Stimulated activated CD8-positive, alpha-beta memory T cell treated with anti-CD3 and anti-CD28 coated beads, Interleukin-15, amount 100 ng/mL, for 1 hour (primary cell): Measurements from ENCODE around the gene WWOX.

ENCODE experiments used
- DNase-seq: peaks from one replicate; pipeline ENCODE4 v3.0.0-alpha.2; 2020; ENCODE audit warnings: low read depth

The WWOX gene

GRCh38 chr16:78474762-78475161 lies 375.3 kb downstream of the WWOX start:
- DNase-seq, result no peak

GRCh38 chr16:78476615-78477014 lies 377.2 kb downstream of the WWOX start:
- DNase-seq, result no peak

DNA sequence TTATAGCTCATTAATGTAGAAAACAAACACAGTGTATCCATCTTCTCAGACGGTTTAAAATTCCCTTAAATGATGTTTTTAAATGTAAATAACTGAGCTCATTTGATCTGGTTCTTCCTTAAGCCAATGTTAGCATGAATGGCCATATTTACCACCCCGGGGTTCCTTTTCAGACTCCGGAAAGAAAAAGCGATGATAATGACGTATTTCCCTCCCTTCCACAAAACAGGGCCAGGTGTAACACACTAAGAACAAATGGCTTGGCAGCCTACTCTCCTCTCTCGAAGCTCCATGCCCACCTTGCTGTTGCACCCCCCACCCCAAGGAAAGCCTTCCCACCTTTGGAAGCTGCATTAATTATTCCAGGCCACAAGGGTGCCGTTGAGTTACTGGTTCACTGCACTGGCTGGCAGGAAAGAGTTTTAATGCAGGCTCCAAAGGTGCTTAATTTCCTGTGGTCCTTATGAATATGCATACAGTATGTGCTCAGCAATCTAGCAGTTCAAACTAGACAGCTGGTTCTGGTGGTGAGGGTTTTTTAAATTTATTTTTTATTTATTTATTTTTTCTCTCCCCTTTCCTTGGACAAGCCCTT lies 378.9 kb downstream of the WWOX start:
- DNase-seq, result no peak

GRCh38 chr16:78479723-78480122 lies 380.3 kb downstream of the WWOX start:
- no peak for DNase-seq

DNA sequence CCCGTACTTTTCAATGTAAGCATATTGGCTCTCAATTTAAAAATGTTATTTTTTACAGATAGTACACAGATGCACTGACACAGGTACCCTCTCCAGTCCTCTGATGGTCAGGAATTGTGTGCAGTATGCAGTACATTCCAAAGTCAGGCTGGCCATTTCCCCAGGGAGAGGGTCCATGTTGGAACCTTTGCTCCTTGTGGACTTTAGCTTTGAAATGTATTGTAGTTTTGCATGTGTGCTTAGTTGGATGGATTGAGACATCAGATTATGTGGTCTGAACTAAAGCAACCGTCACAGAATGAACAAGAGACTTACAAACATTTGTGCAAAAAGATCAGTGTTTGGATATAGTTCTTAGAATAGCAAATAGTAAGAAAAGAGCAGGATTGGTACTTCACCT lies 381.1 kb downstream of the WWOX start:
- no peak for DNase-seq

- no peak for DNase-seq
Measured at GRCh38 chr16:78483124-78483992, 383.9 kb downstream of the WWOX start.

DNA sequence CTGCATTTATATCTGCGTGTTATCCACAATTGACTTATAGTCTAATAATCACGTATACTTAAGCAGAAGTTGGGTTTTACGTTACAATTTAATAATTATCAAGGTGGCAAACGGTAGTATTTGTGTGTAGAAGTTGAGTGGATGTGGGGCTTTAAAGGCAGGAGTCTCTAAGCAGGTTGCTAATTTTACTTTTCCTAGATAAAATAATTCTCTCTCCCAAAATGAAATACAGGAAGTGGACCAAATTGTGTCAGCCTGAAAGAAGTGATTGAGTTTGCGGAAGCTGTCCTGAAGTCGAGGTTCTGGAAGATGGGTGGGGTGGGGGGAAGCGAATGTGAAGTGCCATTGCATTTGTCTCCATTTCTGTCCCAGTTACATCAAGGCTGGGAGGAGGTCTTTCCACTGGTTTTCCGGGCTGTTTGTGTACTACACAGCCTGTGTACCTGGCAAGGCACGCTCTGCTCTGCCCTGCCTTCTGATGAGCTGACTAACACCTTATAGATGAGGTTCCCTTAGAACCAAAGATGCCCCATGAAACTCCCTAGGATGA lies 385.1 kb downstream of the WWOX start:
- DNase-seq, result no peak

GRCh38 chr16:78485188-78485916 lies 385.9 kb downstream of the WWOX start:
- DNase-seq, result no peak

- no peak for DNase-seq
Measured at GRCh38 chr16:78485917-78486257, 386.4 kb downstream of the WWOX start.

GRCh38 chr16:78487471-78487870 lies 388.0 kb downstream of the WWOX start:
- DNase-seq, result no peak

DNA sequence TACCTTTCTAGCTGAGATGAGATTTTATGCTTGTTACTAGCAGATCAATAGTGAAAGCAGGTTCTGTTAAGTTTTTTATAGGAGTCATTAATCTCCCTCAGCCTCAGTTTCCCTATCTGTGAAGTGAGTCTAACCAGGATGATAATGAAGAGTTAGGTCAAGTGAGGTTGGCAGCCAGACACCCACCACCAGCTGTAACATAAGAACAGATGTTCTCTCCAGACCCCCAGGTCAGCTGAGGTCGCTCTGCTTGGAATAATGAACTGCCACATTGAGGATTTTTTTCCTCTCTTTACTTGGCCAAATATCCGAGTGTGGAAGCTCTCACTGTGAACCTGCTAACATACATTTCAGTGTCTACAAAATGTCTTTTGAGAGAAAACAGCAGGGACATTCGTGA lies 389.6 kb downstream of the WWOX start:
- no peak for DNase-seq

DNA sequence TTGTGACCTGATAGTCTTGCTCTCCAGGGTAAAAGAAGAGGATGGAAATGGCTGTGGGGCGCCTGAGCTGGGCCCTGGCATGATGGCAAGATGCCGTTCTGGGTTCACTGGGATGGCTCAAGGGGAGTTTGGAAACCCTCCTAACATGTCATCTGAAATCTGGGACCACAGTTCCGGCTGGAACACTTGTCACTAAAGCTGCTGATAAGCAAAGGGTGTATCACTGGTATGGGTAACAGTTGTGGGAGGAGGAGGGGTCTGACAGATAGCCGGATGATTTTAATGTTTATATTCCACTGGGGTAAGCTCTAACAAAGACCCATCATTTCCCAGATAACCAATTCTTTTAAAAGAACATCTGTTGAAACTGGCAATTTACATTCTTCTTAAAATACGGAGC lies 390.2 kb downstream of the WWOX start:
- no peak for DNase-seq

GRCh38 chr16:78490431-78490830 lies 391.0 kb downstream of the WWOX start:
- DNase-seq, result no peak

GRCh38 chr16:78490847-78491246 lies 391.4 kb downstream of the WWOX start:
- no peak for DNase-seq

DNA sequence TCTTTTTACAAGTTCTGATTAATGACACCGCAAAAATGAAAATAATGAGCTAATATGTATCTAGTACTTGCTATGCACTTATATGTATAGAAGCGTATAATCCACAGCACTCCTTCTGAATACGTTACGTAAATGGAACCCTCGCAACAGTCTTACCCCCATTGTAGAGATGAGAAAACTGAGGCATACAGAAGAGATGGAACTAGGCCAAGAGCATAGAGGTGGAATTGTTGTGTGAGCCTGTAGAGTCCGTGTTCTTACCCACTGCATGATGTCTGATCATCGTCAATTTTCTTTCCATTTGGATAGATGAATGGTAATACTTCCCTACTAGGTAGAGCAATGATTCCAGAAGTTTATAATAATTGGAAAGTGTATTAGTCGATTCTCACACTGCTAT lies 394.1 kb downstream of the WWOX start:
- DNase-seq, result no peak

GRCh38 chr16:78494105-78494504 lies 394.7 kb downstream of the WWOX start:
- DNase-seq, result no peak

DNA sequence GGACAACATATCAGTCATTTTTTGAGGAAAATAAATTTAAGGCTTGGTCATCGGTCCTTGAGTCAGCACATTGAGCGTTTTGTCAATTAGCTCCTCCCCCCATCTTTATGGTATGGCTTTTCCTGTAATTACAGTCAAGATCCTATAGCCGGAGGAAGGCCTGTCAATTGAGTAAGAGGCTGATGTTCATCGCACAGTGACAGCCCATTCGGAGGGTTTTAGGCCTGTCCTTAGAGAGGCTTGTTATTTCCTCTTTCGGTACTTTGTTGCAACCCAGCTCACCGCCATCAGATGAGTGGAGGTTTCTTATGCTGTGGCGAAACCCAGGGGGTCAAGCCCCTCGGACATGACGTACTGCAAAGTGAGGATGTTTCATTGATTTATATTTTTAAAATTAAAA lies 395.2 kb downstream of the WWOX start:
- DNase-seq, result no peak

DNA sequence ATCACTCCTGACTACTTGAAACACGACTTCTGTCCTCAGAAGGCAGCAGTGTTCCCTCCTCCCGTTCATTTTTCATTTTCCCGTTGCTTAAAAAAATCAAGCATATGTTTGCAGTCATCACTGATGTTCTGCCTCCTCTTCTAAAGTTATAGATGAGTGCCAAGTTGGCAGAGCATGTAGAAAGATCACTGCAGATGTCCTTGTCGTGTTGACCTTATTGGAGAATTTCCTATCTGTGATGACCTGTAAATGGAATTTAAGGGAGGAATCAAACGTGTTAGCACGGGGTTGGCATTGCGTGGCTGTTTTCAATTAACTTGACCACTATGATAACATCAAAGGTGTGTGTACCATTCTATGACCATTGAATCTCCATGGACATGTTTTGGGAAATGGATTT lies 396.7 kb downstream of the WWOX start:
- no peak for DNase-seq

DNA sequence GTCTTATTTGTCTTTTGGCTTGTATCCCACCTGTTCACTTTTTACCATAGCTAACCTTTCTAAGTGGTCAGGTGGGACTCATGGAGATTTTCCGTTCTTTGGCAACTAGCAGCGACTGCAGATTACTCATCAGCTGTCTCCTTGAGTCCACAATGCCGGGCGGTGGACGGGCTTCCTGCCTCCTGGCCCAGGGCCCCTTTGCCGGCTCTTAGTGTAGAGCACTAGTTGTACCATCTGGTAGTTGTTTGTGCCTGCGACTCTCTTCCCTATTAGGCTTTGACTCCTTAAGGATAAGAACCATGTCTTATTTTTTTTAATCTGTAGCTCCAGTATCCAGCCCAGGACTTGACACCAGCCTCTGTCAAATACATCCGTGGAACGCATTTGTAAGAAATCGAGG lies 399.9 kb downstream of the WWOX start:
- DNase-seq, result no peak

DNA sequence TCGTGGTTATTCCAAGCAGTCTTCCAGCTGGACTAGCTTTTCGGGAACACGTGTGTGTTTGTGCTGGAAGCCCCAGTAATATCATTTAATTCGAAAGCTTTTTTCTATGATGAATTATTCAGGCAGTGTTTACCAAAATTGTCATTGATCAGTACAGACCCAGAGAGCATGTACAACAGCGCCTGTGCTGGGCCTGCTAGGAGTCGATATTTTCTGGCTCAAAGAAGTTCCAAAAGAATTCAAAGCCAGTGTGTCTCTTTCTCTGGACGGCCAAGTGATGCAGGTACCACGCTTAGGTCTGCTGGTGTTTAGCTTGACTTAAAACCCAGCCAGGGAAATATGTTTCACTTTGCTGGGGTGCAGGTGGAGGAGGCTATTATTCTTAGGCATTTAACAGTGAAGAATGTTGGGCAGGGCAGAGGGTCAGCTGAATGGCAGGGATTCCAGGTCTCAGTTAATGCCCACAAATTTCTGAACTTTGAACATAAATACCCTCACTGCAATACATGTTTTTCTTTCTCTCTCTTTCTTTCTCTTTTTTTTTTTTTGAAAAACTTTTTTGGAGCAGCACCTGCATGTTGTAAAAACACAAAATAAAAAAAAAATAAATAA lies 401.3 kb downstream of the WWOX start:
- no peak for DNase-seq

DNA sequence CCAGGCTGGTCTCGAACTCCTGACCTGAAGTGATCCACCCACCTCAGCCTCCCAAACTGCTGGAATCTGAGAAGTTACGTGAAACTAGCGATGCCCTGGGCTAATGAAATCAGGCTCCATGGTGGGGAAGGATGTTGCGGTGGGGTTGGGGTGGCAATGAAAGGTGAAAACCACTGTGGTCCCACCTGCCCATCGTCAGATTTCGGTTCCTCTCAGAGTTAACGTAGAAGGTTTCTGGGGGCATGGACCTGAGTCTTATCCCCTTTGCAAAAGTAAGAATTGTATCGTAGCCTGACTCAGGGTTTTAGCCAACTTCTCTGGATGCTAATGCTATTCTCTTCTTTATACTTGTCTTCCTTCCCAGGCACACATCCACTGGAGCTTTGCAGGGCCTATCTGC lies 402.3 kb downstream of the WWOX start:
- DNase-seq, result no peak

GRCh38 chr16:78502812-78503350 lies 403.4 kb downstream of the WWOX start:
- no peak for DNase-seq
